CD14-positive monocyte (primary cell): ENCODE measurements around the gene RAB11FIP3. TPM values are rescaled to one million over a fixed set of nuclear protein-coding genes. Genes with fewer than 3 reads are reported as not detected.
A peak's percentile ranks its signal among the peaks of the same experiment; 100 is the strongest.

Source experiments
- DNase-seq, 3 donors: peaks; one replicate each; pipeline ENCODE4 v3.0.0-alpha.2; 2011 to 2022
- H2AFZ ChIP-seq: 2 replicates; pipeline ENCODE4 v1.6.0; 2012; ENCODE audit warnings: mild to moderate bottlenecking, low read depth, low read length, inconsistent platforms; ENCODE audit not compliant: insufficient read depth, poor library complexity, severe bottlenecking
- H3K27ac ChIP-seq, 2 donors: 1 replicate in 1 of 2; 2 replicates in 1 of 2; pipeline ENCODE4 v1.5.1; 2012 to 2013; ENCODE audit warnings: low read length in 2 of 2, control low read depth in 1 of 2, inconsistent platforms in 1 of 2, low read depth in 1 of 2, mild to moderate bottlenecking in 1 of 2
- H3K27me3 ChIP-seq, 2 donors: one replicate each; pipeline versions ENCODE4 v1.6.0 to v1.6.1; 2011 to 2013; ENCODE audit warnings: low read length in 2 of 2; ENCODE audit not compliant: control insufficient read depth in 2 of 2, insufficient read depth in 2 of 2
- H3K36me3 ChIP-seq, 2 donors: replicated peaks in 1 of 2; 1 replicate in 1 of 2; 2 replicates in 1 of 2; pipeline versions ENCODE4 v1.5.1 to v1.6.1; 2012 to 2013; ENCODE audit warnings: low read length in 2 of 2, control low read depth in 1 of 2, inconsistent platforms in 1 of 2, mild to moderate bottlenecking in 1 of 2; ENCODE audit not compliant: insufficient read depth in 2 of 2, control insufficient read depth in 1 of 2
- H3K4me1 ChIP-seq, 2 donors: 1 replicate in 1 of 2; 2 replicates in 1 of 2; pipeline versions ENCODE4 v1.5.1 to v1.6.1; 2012 to 2013; ENCODE audit warnings: low read length in 2 of 2, control low read depth in 1 of 2, inconsistent platforms in 1 of 2, mild to moderate bottlenecking in 1 of 2, moderate library complexity in 1 of 2; ENCODE audit not compliant: insufficient read depth in 2 of 2, control insufficient read depth in 1 of 2
- H3K4me2 ChIP-seq: replicated peaks from 2 replicates; pipeline ENCODE3; 2012; ENCODE audit warnings: low read length, moderate library complexity, mild to moderate bottlenecking; ENCODE audit not compliant: poor library complexity, severe bottlenecking; ENCODE audit errors: extremely low read depth
- H3K4me3 ChIP-seq, 3 experiments: fragments of 200-600 bp in 1 of 3; sonication (generic) in 1 of 3; replicated peaks in 1 of 3; 1 replicate in 2 of 3; 2 replicates in 1 of 3; pipeline ENCODE4 v1.5.1; 2011 to 2013; ENCODE audit warnings: low read length in 3 of 3, mild to moderate bottlenecking in 3 of 3, control low read depth in 2 of 3, low read depth in 2 of 3, inconsistent platforms in 1 of 3, moderate library complexity in 1 of 3
- H3K79me2 ChIP-seq: 2 replicates; pipeline ENCODE4 v1.6.0; 2012; ENCODE audit warnings: mild to moderate bottlenecking, control low read depth, inconsistent platforms, low read length, moderate library complexity; ENCODE audit not compliant: insufficient read depth
- H3K9ac ChIP-seq: 2 replicates; pipeline ENCODE4 v1.6.0; 2017; ENCODE audit warnings: low read length, mild to moderate bottlenecking; ENCODE audit not compliant: insufficient read depth, poor library complexity, severe bottlenecking
- H3K9me3 ChIP-seq, 2 donors: replicated peaks in 1 of 2; 1 replicate in 1 of 2; 2 replicates in 1 of 2; pipeline versions ENCODE4 v1.5.1 to v1.6.1; 2012 to 2013; ENCODE audit warnings: low read length in 2 of 2, control low read depth in 1 of 2; ENCODE audit not compliant: control insufficient read depth in 1 of 2, insufficient read depth in 1 of 2
- H4K20me1 ChIP-seq: 2 replicates; pipeline ENCODE4 v1.6.0; 2012; ENCODE audit warnings: mild to moderate bottlenecking, low read length, control low read depth, moderate library complexity; ENCODE audit not compliant: insufficient read depth
- H3K27ac Mint-ChIP-seq, 7 donors: one replicate each; pipeline ENCODE4 v1.8.0; 2020; ENCODE audit warnings: mild to moderate bottlenecking in 7 of 7, mixed read lengths in 7 of 7, moderate library complexity in 6 of 7, inconsistent platforms in 2 of 7
- H3K27me3 Mint-ChIP-seq, 3 donors: one replicate each; pipeline ENCODE4 v1.8.0; 2021 to 2022; ENCODE audit warnings: low read depth in 3 of 3, mild to moderate bottlenecking in 3 of 3, mixed read lengths in 3 of 3, moderate library complexity in 3 of 3, inconsistent platforms in 1 of 3
- H3K36me3 Mint-ChIP-seq, 2 donors: one replicate each; pipeline ENCODE4 v1.8.0; 2020; ENCODE audit warnings: mixed read lengths in 2 of 2, inconsistent platforms in 1 of 2, mild to moderate bottlenecking in 1 of 2
- H3K4me1 Mint-ChIP-seq: one replicate; pipeline ENCODE4 v1.8.0; 2020; ENCODE audit warnings: mild to moderate bottlenecking, mixed read lengths
- H3K4me3 Mint-ChIP-seq, 2 donors: one replicate each; pipeline ENCODE4 v1.8.0; 2020; ENCODE audit warnings: mild to moderate bottlenecking in 2 of 2, mixed read lengths in 2 of 2, moderate library complexity in 1 of 2
- H3K9me3 Mint-ChIP-seq, 7 donors: one replicate each; pipeline ENCODE4 v1.8.0; 2020 to 2022; ENCODE audit warnings: mixed read lengths in 7 of 7, mild to moderate bottlenecking in 6 of 7, moderate library complexity in 6 of 7, inconsistent platforms in 2 of 7
- WGBS: methylation state at CpG from one replicate; pipeline ENCODE4 v1.1.5; 2013; ENCODE audit warnings: missing lambda C conversion rate; ENCODE audit not compliant: insufficient coverage; 5-methylcytosine and 5-hydroxymethylcytosine counted together
- intact Hi-C, 2 donors: fragments of 100-400 bp; cut with micrococcal nuclease; formaldehyde crosslinking; loops; one replicate each; pipeline versions ENCODE4 v1.15.0 to v1.15.1; 2023
- polyA plus RNA-seq, 3 donors: library from polyadenylated mRNA; depleted of rRNA in 1 of 3; unstranded in 2 of 3; stranded (reverse) in 1 of 3; fragments of 300-500 nt in 2 of 3; fragments of >200 nt in 1 of 3; fragmentation: Illumina TruSeq in 2 of 3; gene quantifications; 1 replicate in 2 of 3; 2 replicates in 1 of 3; pipeline ENCODE4 v1.2.3, GENCODE V29; 2012 to 2021
- TF ChIP-seq, protein P1 (sequence below): fragments of 200-600 bp; IDR thresholded peaks from one replicate; pipeline ENCODE4 v1.8.0; 2022; ENCODE audit warnings: antibody characterized with exemption, mild to moderate bottlenecking

RAB11FIP3 gene
- polyA plus RNA-seq, 3 donors, result 0.37 to 7.5 (median 0.49) TPM

DNA sequence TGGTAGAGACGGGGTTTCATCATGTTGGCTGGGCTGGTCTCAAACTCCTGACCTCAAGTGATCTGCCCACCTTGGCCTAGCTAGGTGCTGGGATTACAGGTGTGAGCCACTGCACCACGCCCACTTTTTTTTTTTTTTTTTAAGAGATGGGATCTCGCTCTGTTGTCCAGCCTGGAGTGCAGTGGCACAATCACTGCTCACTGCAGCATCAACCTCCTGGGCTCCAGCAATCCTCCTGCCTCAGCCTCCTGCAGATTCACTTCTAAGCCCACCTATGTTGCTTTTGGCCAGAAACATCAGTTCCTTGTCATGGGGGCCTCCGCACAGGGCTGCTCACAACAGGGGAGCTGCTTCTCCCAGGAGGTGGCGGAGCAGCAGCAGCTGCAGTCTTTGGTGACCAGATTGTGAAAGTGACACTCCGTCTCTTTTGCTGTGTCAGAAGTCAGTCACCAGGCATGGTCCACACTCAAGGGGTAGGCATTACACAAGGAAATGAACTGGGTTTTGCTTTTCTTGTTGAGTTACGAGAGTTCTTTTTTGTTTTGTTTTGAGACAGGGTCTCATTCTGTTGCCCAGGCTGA lies 32.9 kb upstream of the RAB11FIP3 start:
- Histone ChIP-seq H3K9me3 (peaks cover 0 to 3% of the 10 kb centered on the region in 2 donors), H3K79me2 (no peaks in the 10 kb centered on the region), H3K9ac (no peak overlapping the region), H3K4me2 (no peak overlapping the region), H3K27me3 (no peaks in the 10 kb centered on the region), H4K20me1 (no peaks in the 10 kb centered on the region), H2AFZ (peak overlapping the region; percentile 46), H3K4me3 (no peak overlapping the region), H3K36me3 (no peaks in the 10 kb centered on the region), H3K4me1 (peaks cover 16 to 17% of the 10 kb centered on the region in 2 donors), H3K27ac (peak overlapping the region in 1 of 2 donors; percentile 7)
- 31% methylated on average over 4 of the region's 7 CpGs for WGBS
- peak; percentile 27 to 76 (median 61) for DNase-seq
- Mint-ChIP-seq H3K36me3 (peaks cover 0 to 2% of the 10 kb centered on the region in 2 donors), H3K27ac (peak overlapping the region; percentile 40 to 84 (median 71)), H3K4me3 (peak overlapping the region in 1 of 2 donors; percentile 41), H3K9me3 (peaks cover 0 to 9% (median 4%) of the 10 kb centered on the region in 7 donors), H3K27me3 (peaks cover 3 to 6% (median 4%) of the 10 kb centered on the region in 3 donors), H3K4me1 (peaks cover 15% of the 10 kb centered on the region)
- intact Hi-C loops, result no loop called here
- TF ChIP-seq, protein P1, sequence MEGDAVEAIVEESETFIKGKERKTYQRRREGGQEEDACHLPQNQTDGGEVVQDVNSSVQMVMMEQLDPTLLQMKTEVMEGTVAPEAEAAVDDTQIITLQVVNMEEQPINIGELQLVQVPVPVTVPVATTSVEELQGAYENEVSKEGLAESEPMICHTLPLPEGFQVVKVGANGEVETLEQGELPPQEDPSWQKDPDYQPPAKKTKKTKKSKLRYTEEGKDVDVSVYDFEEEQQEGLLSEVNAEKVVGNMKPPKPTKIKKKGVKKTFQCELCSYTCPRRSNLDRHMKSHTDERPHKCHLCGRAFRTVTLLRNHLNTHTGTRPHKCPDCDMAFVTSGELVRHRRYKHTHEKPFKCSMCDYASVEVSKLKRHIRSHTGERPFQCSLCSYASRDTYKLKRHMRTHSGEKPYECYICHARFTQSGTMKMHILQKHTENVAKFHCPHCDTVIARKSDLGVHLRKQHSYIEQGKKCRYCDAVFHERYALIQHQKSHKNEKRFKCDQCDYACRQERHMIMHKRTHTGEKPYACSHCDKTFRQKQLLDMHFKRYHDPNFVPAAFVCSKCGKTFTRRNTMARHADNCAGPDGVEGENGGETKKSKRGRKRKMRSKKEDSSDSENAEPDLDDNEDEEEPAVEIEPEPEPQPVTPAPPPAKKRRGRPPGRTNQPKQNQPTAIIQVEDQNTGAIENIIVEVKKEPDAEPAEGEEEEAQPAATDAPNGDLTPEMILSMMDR, result peak; percentile 27

DNA sequence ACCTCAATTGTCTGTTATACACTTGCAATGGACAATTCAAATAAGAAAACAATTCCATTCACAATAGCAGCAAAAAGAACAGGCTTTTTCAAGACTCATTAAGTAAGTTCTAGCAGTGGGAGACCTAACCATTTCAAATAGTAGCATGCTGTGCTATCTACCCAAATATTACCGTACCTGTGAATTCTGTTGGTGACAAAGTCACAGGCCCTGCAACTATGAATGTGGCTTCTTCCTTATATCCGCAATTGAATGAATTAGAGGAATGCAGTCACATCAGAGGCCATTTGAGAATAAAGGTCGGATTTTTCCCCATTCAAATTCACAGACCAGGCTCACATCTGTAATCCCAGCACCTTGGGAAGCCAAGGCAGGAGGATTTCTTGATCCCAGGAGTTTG lies 29.2 kb upstream of the RAB11FIP3 start:
- H3K27ac ChIP-seq, result no peak overlapping the region
- H3K79me2 ChIP-seq, result peaks cover 1% of the 10 kb centered on the region
- WGBS, result no CpG with 5 or more reads among the region's 3 CpGs
- H2AFZ ChIP-seq, result peak overlapping the region; percentile 46
- no peaks in the 10 kb centered on the region for H4K20me1 ChIP-seq
- no peak for DNase-seq
- peak overlapping the region in 1 of 3 experiments; percentile 73 for H3K4me3 ChIP-seq
- peak overlapping the region; percentile 85 to 92 for H3K4me3 Mint-ChIP-seq
- no peaks in the 10 kb centered on the region for H3K36me3 ChIP-seq
- peaks cover 35 to 41% of the 10 kb centered on the region in 2 donors for H3K4me1 ChIP-seq
- H3K9me3 ChIP-seq, result peaks cover 0 to 3% of the 10 kb centered on the region in 2 donors
- no peak overlapping the region for H3K9ac ChIP-seq
- peaks cover 0 to 9% (median 4%) of the 10 kb centered on the region in 7 donors for H3K9me3 Mint-ChIP-seq
- TF ChIP-seq, protein P1, result no peak
- intact Hi-C loops, result loop anchor here in 1 of 2 donors (5.0 kb wide), 1 partner anchor 131 kb away; the partner anchor contains the start of gene CAPN15
- peak overlapping the region in 1 of 7 donors; percentile 82 for H3K27ac Mint-ChIP-seq
- no peaks in the 10 kb centered on the region for H3K27me3 ChIP-seq
- peaks cover 33% of the 10 kb centered on the region for H3K4me1 Mint-ChIP-seq
- H3K36me3 Mint-ChIP-seq, result peaks cover 0 to 6% of the 10 kb centered on the region in 2 donors
- H3K4me2 ChIP-seq, result peak overlapping the region; percentile 74
- H3K27me3 Mint-ChIP-seq, result peaks cover 3 to 6% (median 4%) of the 10 kb centered on the region in 3 donors
